ENCODE results near the gene COX6B2.

COX6B2 gene

DNA sequence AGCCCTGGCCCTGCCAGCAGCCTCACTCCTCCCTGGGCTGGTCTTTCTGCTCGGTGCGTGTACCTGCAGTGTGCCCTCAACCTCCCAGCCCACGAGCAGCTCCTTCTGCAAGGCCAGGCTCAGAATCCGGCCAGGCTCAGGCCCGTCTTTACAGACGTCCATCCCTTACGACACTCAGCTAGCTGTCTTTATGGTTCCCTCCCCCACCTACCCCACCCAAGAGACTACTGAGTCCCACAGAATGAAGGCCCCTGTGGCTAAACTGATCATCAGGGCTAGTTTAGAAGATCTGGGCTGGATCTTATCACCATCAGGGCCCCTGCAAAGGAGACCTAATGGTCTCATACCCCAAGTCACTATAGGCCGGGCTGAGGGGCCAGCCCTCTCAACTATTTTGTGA is 40.1 kb downstream of the COX6B2 start:
- Histone ChIP-seq H3K27ac (no peak overlapping the region), H3K4me3 (ENCODE audit: low read depth, low read length) (no peak overlapping the region), H3K36me3 (peaks cover 6% of the 10 kb centered on the region), H3K27me3 (ENCODE audit: insufficient read depth, low read depth, severe bottlenecking) (no peaks in the 10 kb centered on the region), H3K9me3 (ENCODE audit: severe bottlenecking) (no peaks in the 10 kb centered on the region)
- TF ChIP-seq, protein P1, sequence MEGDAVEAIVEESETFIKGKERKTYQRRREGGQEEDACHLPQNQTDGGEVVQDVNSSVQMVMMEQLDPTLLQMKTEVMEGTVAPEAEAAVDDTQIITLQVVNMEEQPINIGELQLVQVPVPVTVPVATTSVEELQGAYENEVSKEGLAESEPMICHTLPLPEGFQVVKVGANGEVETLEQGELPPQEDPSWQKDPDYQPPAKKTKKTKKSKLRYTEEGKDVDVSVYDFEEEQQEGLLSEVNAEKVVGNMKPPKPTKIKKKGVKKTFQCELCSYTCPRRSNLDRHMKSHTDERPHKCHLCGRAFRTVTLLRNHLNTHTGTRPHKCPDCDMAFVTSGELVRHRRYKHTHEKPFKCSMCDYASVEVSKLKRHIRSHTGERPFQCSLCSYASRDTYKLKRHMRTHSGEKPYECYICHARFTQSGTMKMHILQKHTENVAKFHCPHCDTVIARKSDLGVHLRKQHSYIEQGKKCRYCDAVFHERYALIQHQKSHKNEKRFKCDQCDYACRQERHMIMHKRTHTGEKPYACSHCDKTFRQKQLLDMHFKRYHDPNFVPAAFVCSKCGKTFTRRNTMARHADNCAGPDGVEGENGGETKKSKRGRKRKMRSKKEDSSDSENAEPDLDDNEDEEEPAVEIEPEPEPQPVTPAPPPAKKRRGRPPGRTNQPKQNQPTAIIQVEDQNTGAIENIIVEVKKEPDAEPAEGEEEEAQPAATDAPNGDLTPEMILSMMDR (IDR thresholded peaks at IDR 0.05; ENCODE audit: low read depth, low read length): no peak
- no peak for DNase-seq

DNA sequence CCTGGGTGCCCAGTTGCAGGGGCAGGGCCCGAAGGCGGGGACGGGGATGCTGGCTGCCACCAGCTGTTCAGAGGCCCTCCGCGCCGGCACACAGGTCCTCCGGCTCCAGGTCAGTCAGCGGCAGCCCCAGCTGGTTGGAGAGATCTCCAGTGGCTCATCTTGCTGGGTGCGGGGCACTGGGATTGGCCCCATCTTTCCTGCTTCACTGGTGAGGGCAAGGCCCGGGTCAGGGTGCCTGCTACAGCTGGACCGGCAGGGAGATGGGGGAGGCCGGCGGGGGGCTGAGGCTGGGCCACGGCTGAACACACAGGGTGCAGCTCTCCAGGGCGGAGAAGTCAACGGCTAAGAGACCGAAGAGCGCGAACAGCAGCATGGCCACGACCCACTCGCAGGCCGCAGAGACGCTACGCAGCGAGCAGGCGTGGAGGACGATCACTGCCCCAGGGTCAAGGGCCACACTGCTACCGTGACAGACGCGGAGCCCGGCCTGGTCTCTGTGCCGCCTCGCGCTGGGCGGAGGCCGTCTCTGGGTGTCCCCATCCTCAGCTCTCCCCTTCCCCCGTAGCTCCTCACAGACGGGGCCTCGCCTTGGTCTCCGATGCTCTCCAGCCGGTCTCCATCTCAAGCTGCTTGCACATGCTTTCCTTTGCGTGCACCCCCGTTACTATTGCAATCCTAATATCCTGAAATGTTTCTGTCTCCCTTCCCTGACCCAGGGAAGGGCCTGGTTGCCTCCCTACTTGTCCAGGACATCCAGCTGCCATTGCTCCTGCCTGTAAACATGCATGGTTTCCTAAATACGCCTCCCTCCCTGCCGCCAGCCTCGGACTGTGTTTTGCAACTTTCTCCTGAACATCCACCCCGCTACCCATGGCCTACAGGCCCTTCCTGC is 41.7 kb downstream of the COX6B2 start:
- Histone ChIP-seq H3K9me3 (ENCODE audit: severe bottlenecking) (no peaks in the 10 kb centered on the region), H3K27ac (no peak overlapping the region), H3K4me3 (ENCODE audit: low read depth, low read length) (no peak overlapping the region), H3K27me3 (ENCODE audit: insufficient read depth, low read depth, severe bottlenecking) (no peaks in the 10 kb centered on the region), H3K36me3 (peaks cover 12% of the 10 kb centered on the region)
- TF ChIP-seq, protein P1 (IDR thresholded peaks at IDR 0.05; ENCODE audit: low read depth, low read length): no peak
- no peak for DNase-seq

DNA sequence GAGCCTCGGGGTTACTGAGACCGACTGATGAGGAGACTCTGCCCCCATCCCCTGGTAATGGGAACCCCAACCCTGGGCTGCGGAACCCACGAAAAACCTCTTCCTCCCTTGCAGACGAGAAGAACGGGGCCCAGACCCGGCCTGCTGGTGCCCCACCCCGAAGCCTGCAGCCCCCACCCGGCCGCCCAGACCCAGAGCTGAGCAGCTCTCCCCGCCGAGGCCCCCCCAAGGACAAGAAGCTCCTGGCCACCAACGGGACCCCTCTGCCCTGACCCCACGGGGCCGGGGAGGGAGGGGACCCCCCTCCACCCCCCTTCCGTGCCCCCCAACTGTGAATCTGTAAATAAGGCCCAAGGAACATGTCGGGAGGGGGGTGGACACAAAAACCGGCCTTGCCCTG is 42.7 kb downstream of the COX6B2 start:
- no peak for DNase-seq
- Histone ChIP-seq H3K36me3 (peaks cover 17% of the 10 kb centered on the region), H3K27me3 (ENCODE audit: insufficient read depth, low read depth, severe bottlenecking) (no peaks in the 10 kb centered on the region), H3K27ac (no peak overlapping the region), H3K9me3 (ENCODE audit: severe bottlenecking) (no peaks in the 10 kb centered on the region), H3K4me3 (ENCODE audit: low read depth, low read length) (no peak overlapping the region)
- TF ChIP-seq, protein P1 (IDR thresholded peaks at IDR 0.05; ENCODE audit: low read depth, low read length): no peak

DNA sequence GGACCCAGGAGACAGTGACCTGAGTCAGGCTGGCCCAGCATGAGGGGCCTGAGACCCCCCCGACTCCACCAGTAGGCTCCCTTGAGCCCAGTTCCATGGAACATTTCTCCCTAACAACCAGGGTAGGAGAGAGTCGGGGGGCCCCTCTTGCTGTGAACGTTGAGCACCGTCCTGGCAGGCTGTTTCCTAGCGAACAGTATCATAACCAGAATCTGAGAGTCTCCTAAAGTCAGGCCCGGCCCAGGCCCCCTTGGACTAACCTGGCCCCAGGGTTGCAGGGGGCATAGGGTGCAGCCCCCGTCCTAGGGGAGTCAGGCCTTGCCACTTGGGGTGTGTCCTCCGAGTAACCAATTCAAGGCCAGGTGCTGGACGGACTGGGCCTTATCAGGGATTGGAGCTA is 43.1 kb downstream of the COX6B2 start:
- H3K27ac ChIP-seq: no peak overlapping the region
- H3K4me3 ChIP-seq (ENCODE audit: low read depth, low read length): no peak overlapping the region
- no peaks in the 10 kb centered on the region for H3K27me3 ChIP-seq (ENCODE audit: insufficient read depth, low read depth, severe bottlenecking)
- peaks cover 21% of the 10 kb centered on the region for H3K36me3 ChIP-seq
- no peaks in the 10 kb centered on the region for H3K9me3 ChIP-seq (ENCODE audit: severe bottlenecking)
- no peak for DNase-seq
- TF ChIP-seq, protein P1 (IDR thresholded peaks at IDR 0.05; ENCODE audit: low read depth, low read length): no peak

DNA sequence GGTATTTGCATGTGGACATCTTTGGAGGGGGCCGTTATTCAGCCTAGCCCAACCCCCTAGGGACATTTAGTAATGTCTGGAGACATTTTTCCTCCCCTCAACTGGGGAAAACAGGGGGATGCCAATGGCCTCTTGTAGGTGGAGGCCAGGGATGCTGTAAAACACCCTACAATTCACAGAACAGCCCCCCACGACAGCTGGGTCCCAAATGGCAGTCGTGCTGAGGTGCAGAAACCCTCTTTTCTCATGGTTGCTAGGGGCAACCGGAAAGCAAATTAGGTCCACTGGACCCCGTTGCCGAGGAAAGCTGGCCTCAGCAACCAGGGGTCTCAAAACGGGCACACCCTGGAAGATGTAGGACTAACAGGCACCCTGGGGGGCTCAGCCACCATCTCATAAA is 44.0 kb downstream of the COX6B2 start:
- DNase-seq: no peak
- H3K27ac ChIP-seq: no peak overlapping the region
- no peaks in the 10 kb centered on the region for H3K9me3 ChIP-seq (ENCODE audit: severe bottlenecking)

More for the DNA sequence above, 44.0 kb downstream of the COX6B2 start:
- Histone ChIP-seq H3K4me3 (ENCODE audit: low read depth, low read length) (no peak overlapping the region), H3K36me3 (peaks cover 30% of the 10 kb centered on the region), H3K27me3 (ENCODE audit: insufficient read depth, low read depth, severe bottlenecking) (no peaks in the 10 kb centered on the region)
- TF ChIP-seq, protein P1 (IDR thresholded peaks at IDR 0.05; ENCODE audit: low read depth, low read length): no peak

Data from WERI-Rb-1 (cell line).